ENCODE data around the gene BHLHE41.

- no peak for TF ChIP-seq POLR2A (IDR thresholded peaks at IDR 0.05)
- TF ChIP-seq CTCF (IDR thresholded peaks at IDR 0.05), result no peak
Observed at GRCh38 chr12:26108915-26109314, 15.9 kb downstream of the BHLHE41 start.
